HG03025 (cell line): ENCODE data around the gene DPH5.
"Not testable (repeated sequence)": the region's sequence is repeated elsewhere in the genome, so short reads cannot be mapped to it uniquely, and the experiment has no call there.

Experiments
- ATAC-seq: cut with Tn5 transposase; IDR thresholded peaks from one replicate; pipeline ENCODE4 v1.9.1; 2021; ENCODE audit warnings: mild to moderate bottlenecking, moderate library complexity; ENCODE audit not compliant: unreplicated experiment, low FRiP score

DPH5 gene

DNA sequence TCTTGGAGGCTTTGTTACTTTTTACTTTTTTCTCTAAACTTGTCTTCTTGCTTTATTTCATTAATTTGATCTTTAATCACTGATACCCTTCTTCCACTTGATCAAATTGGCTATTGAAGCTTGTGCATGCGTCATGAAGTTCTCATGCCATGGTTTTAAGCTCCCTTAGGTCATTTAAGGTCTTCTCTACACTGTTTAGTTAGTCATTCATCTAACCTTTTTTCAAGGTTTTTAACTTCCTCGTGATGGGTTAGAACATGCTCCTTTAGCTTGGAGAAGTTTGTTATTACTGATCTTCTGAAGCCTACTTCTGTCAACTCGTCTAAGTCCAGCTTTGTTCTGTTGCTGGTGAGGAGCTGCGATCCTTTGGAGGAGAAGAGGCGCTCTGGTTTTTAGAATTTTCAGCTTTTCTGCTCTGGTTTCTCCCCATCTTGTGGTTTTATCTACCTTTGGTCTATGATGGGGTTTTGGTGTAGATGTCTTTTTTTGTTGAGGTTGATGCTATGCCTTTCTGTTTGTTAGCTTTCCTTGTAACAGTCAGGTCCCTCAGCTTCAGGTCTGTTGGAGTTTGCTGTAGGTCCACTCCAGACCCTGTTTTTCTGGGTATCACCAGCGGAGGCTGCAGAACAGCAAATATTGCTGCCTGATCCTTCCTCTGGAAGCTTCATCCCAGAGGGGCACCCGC lies 76.7 kb downstream of the DPH5 start:
- not testable (repeated sequence) for ATAC-seq

DNA sequence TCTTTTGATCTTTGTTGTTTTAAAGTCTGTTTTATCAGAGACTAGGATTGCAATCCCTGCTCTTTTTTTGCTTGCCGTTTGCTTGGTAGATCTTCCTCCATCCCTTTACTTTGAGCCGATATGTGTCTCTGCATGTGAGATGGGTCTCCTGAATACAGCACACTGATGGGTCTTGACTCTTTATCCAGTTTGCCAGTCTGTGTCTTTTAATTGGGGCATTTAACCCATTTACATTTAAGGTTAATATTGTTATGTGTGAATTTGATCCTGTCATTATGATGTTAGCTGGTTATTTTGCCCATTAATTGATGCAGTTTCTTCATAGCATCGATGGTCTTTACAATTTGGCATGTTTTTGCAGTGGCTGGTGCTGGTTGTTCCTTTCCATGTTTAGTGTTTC lies 77.8 kb downstream of the DPH5 start:
- ATAC-seq, result not testable (repeated sequence)

DNA sequence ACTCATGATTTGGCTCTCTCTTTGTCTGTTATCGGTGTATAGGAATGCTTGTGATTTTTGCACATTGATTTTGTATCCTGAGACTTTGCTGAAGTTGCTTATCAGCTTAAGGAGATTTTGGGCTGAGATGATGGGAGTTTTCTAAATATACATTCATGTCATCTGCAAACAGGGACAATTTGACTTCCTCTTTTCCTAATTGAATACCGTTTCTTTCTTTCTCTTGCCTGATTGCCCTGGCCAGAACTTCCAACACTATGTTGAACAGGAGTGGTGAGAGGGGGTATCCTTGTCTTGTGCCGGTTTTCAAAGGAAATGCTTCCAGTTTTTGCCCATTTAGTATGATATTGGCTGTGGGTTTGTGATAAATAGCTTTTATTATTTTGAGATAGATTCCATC lies 79.5 kb downstream of the DPH5 start:
- not testable (repeated sequence) for ATAC-seq

DNA sequence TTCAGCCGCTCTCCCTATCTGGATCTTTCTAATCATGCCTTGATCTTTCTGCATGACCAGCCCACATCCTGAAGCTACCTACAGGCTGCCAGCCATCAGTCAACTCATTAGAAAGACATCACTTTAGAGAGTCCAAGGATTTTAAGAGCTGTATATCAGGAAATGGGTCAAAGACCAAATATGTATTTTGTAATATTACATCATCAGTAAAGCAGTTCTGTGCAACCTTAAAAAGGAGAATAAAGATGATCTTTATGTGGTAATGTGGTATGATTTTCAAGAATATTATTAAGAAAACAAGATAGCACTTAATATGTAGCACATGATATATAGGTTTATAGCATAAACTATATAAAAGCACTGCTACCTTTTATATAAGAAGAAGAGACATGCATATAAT lies 82.1 kb downstream of the DPH5 start:
- no peak for ATAC-seq

DNA sequence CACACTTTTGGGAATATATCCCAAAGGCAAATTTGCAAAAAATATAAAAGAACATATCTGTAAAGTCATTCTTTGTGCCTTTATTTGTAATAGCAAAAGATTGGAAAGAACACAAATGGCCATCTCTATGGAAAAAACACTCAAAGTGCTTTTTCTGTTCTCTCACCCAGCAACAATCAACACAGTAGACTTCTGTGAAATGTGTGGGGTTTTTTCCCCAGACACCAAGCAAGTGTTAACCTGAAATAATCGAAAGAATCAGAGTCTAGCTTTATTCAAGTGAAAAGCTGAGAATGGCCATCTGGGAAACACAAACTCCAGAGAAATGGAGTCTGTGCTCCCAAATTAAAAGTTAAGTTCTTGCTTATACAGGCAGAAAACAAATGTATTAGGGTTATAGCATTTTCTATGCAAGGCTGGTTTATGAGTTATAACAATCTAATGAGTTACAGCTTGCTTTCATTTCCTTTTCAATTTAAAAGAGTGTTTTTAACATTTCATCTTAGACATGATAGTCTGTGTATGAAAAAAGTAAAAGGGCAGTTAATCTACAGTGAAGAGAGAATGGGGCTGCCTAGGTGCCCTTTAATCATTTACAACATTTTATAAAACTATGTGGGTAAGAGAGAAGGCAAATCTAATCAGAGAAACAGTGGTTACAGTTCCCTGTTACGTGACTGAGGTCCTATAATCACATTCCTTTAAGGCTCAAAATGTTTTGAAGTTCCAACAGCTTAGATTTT lies 83.1 kb downstream of the DPH5 start:
- ATAC-seq, result no peak

DNA sequence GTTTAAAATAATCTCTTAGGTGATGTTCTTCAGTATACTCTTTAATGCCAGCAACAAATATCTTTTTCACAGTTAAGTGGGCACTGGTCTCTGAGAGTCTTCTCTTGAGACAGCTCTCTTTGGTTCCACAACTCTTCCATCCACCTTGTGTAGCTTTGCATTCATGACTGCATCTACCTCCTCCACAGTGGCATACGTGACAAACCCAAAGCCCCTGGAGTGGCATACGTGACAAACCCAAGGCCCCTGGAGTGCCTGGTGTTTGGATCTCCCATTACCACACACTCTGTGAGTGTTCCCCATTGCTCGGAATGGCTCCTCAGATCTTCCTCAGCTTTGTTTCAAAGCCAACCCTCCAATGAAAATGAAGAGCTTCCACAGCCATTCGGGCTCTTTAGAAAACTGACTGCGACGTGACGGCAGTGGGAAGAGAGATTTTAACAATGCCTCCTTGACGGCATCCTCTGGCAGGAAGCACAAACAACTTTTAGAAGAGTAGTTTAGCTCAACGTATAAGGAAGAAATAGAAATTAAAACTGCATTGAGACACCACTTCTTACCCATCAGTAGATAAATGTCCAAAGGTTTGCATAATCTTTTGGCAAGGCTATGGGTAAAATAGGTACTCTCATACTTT lies 83.9 kb downstream of the DPH5 start:
- no peak for ATAC-seq

DNA sequence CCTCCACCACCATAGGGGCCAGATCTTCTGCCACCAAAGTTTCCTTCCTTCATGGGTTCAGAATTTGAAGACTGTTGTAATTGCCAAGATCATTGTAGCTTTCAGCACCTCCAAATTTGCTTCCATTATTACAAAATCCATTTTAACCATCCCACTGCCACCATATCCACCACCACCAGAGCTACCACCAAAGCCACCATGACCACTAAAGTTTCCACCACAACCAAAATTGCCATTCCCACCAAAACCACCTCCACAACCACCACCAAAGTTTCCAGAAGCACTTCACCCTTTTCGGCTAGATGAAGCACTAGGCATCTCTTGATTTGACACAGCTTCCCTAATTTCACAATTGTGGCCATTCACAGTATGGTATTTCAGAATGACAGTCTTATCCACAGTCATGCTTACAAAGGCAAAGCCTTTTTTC lies 84.5 kb downstream of the DPH5 start:
- no peak for ATAC-seq
